ENCODE data around the gene SURF4. TPM values are rescaled to one million over a fixed set of nuclear protein-coding genes. Genes with fewer than 3 reads are reported as not detected.

Gene SURF4
- total and polyA plus RNA-seq, 2 of the 13 experiments (the other 11 are each of a cell fraction or from before 2014, with no cell fraction given): 220 to 265 TPM

- TF ChIP-seq KAT8 (CRISPR knock-in tag; IDR thresholded peaks at IDR 0.05): no peak
- TF ChIP-seq MZF1 (CRISPR knock-in tag; IDR thresholded peaks at IDR 0.05; ENCODE audit: borderline replicate concordance): no peak
- TF ChIP-seq FOXC1 (CRISPR knock-in tag; IDR thresholded peaks at IDR 0.05; ENCODE audit: borderline replicate concordance): no peak
- no peak for TF ChIP-seq POLR2AphosphoS2 (IDR thresholded peaks at IDR 0.05; ENCODE audit: low read depth, low read length)
- TF ChIP-seq ZBTB40 (IDR thresholded peaks at IDR 0.05): no peak
- TF ChIP-seq ZBTB40 (CRISPR knock-in tag; IDR thresholded peaks at IDR 0.05): no peak
- TF ChIP-seq HNRNPH1 (optimal IDR thresholded peaks at IDR 0.05; ENCODE audit: low read depth, low read length): no peak
- TF ChIP-seq REPIN1 (CRISPR knock-in tag; IDR thresholded peaks at IDR 0.05; ENCODE audit: borderline replicate concordance, low read depth): no peak
- no peak for TF ChIP-seq ESRRA (CRISPR knock-in tag; IDR thresholded peaks at IDR 0.05; ENCODE audit: low read depth)
- no peak for TF ChIP-seq ZNF350 (CRISPR knock-in tag; IDR thresholded peaks at IDR 0.05; ENCODE audit: borderline replicate concordance, low read depth)
- no peak for TF ChIP-seq ZNF280D (CRISPR knock-in tag; IDR thresholded peaks at IDR 0.05)
- no peak for TF ChIP-seq ZNF530 (CRISPR knock-in tag; IDR thresholded peaks at IDR 0.05; ENCODE audit: low read depth)
- TF ChIP-seq FOXK1 (CRISPR knock-in tag; IDR thresholded peaks at IDR 0.05; ENCODE audit: borderline replicate concordance, low read depth): no peak
- no peak for TF ChIP-seq SMAD1 (CRISPR knock-in tag; IDR thresholded peaks at IDR 0.05; ENCODE audit: borderline replicate concordance, low read depth)
- TF ChIP-seq CEBPG (CRISPR knock-in tag; IDR thresholded peaks at IDR 0.05): no peak
- TF ChIP-seq KDM6A (CRISPR knock-in tag; IDR thresholded peaks at IDR 0.05; ENCODE audit: low read depth): no peak
- TF ChIP-seq ZNF740 (CRISPR knock-in tag; IDR thresholded peaks at IDR 0.05): 0 out of 2 replicates have a peak, but pooled peaks have one; percentile 47
- 0 out of 2 replicates have a peak, but pooled peaks have one; percentile 9 for TF ChIP-seq ZNF629 (CRISPR knock-in tag; conservative IDR thresholded peaks at IDR 0.05)
Observed at GRCh38 chr9:133347515-133347984, 28.3 kb downstream of the SURF4 start (continued).
